Stimulated activated CD8-positive, alpha-beta memory T cell treated with anti-CD3 and anti-CD28 coated beads, Interleukin-4, amount 100 ng/mL, for 4 hours (primary cell): ENCODE results near the gene CYP2U1.
A peak's percentile ranks its signal among the peaks of the same experiment; 100 is the strongest.
"Not testable (repeated sequence)": the region's sequence is repeated elsewhere in the genome, so short reads cannot be mapped to it uniquely, and the experiment has no call there.

ENCODE experiments used
- DNase-seq, 2 donors: peaks; one replicate each; pipeline ENCODE4 v3.0.0-alpha.2; 2020; ENCODE audit warnings: low read depth in 2 of 2, low spot score in 1 of 2

CYP2U1 gene

GRCh38 chr4:107917500-107917899 lies 13.8 kb upstream of the CYP2U1 start:
- DNase-seq, result no peak

GRCh38 chr4:107922486-107923473 lies 8.6 kb upstream of the CYP2U1 start:
- DNase-seq, result no peak

GRCh38 chr4:107925713-107926112 lies 5.6 kb upstream of the CYP2U1 start:
- not testable (repeated sequence) for DNase-seq

GRCh38 chr4:107926875-107927274 lies 4.5 kb upstream of the CYP2U1 start:
- not testable (repeated sequence) for DNase-seq

- peak in 1 of 2 donors; percentile 7 for DNase-seq
These were observed 499 bp downstream of the CYP2U1 start for GRCh38 chr4:107931775-107932321.

- DNase-seq, result no peak
These were observed 3.9 kb downstream of the CYP2U1 start for GRCh38 chr4:107935246-107935645.

- DNase-seq, result no peak
These were observed 5.7 kb downstream of the CYP2U1 start for GRCh38 chr4:107937040-107937439.

GRCh38 chr4:107939307-107939706 lies 8.0 kb downstream of the CYP2U1 start:
- no peak for DNase-seq

- no peak for DNase-seq
These were observed 14.5 kb downstream of the CYP2U1 start for GRCh38 chr4:107945809-107946208.

- DNase-seq, result no peak
These were observed 19.6 kb downstream of the CYP2U1 start for GRCh38 chr4:107950746-107951540.

- no peak for DNase-seq
These were observed 20.2 kb downstream of the CYP2U1 start for GRCh38 chr4:107951551-107951950.

GRCh38 chr4:107956011-107956410 lies 24.7 kb downstream of the CYP2U1 start:
- no peak for DNase-seq

- DNase-seq, result no peak
These were observed 35.6 kb downstream of the CYP2U1 start for GRCh38 chr4:107966903-107967302.

GRCh38 chr4:107967519-107967918 lies 36.2 kb downstream of the CYP2U1 start:
- not testable (repeated sequence) for DNase-seq

- DNase-seq, result not testable (repeated sequence)
These were observed 36.6 kb downstream of the CYP2U1 start for GRCh38 chr4:107967921-107968320.

- no peak for DNase-seq
These were observed 38.9 kb downstream of the CYP2U1 start for GRCh38 chr4:107970063-107970798.

GRCh38 chr4:107972605-107973004 lies 41.3 kb downstream of the CYP2U1 start:
- DNase-seq, result no peak

GRCh38 chr4:107974523-107974922 lies 43.2 kb downstream of the CYP2U1 start:
- DNase-seq, result no peak

- no peak for DNase-seq
These were observed 46.1 kb downstream of the CYP2U1 start for GRCh38 chr4:107977482-107977881.

- no peak for DNase-seq
These were observed 46.8 kb downstream of the CYP2U1 start for GRCh38 chr4:107977966-107978705.
